ENCODE results near the gene MRM2.

The MRM2 gene

DNA sequence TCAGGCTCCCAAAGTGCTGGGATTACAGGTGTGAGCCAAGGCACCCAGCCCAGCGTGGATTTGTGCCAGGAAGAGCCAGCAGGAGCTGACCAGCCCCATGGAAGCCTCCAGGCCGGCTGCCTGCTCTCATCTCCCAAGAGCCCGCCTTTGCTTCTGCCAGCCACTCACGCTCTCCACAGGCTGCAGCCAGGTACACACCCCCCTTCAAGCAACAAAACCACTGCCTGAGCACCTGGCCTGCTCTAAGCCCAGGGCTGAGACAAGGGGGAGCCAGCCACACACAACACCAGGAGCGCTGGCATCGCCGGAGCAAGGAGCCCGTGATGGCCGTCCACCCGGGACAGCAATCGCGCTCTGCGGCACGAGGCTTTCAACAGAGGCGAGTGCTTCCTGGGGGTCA lies 43.8 kb downstream of the MRM2 start:
- DNase-seq (ENCODE audit: low read depth, low spot score) = no peak
- no peak overlapping the region for H3K4me3 ChIP-seq (ENCODE audit: low read length)

DNA sequence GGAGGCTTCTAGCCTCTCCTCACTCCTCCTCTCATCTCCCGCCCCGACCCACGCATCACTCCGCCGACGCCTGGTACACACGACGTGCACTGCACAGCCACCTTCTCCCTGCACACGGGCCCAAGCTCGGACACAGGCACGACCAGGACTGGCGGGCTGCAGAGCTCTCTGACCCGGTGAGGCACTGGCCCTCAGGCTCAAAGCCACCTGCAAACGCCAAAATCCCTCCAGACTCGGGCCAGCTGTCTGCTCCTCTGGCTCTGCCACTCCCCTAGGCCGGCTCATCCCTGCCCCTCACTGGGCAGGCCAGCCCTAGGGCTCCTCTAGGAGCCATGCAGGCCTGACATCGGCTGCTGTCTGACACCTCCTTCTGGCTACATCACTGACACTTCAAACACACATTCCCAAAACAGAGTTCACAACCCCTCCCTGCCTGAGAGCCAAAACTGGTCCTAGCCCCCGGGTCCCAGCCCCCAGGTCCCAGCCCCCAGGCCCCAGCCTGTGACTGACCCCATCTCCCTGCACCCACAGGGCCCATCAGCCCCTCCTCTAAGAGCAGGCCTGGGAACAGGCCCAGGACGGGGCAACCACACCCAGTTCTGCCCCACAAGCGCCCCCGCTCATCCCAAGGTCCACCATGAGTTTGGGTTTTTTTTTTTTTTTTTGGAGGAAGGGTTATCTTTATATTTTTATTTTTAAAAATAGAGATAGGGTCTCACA lies 44.4 kb downstream of the MRM2 start:
- no peak overlapping the region for H3K4me3 ChIP-seq (ENCODE audit: low read length)
- no peak for DNase-seq (ENCODE audit: low read depth, low spot score)

DNA sequence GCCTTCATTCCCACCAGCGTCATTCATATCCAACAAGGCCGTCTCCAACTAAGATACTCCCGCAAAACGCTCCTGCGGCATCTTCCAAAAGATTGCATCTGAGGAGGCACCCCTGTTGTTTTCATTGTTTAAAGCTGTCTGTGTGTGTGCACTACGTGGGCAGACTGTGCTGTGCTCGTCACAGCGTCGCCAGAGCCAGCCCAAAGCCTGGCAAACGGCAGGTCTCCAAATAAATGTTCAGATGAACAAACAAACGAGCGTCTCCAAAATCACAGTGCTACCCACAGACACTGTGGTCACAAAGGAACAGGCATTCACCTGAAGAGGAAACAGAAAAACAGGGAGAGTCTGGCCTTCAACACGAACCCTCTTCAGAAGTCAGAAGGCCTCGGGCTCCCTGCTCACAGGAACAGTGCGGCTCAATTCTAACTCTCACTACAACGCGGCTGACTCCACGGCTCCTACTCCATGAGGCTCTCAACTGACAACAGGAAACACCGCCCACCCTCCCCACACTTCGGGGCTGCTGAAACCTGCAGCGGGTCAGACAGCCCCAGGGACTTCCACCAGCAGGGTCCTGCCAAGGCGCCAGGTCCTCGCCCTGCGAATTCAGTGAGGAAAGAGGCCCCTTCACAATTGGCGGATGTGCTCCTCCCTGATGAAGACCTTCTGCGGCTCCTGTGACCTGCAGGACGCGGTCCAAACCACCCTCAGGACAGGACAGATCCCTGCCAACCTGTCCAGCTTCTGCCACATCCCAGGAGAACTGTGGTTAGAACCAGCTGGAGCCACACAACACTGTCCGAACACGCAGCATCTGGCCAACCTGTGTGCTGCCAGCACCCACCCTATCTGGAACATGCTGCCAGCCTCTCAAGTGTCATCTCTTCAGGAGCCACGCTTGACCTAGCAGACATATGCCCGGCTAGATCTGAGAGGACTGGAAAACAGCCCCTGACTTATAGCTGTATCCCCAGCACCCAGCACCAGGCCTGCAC lies 45.3 kb downstream of the MRM2 start:
- no peak overlapping the region for H3K4me3 ChIP-seq (ENCODE audit: low read length)
- DNase-seq (ENCODE audit: low read depth, low spot score) = no peak

DNA sequence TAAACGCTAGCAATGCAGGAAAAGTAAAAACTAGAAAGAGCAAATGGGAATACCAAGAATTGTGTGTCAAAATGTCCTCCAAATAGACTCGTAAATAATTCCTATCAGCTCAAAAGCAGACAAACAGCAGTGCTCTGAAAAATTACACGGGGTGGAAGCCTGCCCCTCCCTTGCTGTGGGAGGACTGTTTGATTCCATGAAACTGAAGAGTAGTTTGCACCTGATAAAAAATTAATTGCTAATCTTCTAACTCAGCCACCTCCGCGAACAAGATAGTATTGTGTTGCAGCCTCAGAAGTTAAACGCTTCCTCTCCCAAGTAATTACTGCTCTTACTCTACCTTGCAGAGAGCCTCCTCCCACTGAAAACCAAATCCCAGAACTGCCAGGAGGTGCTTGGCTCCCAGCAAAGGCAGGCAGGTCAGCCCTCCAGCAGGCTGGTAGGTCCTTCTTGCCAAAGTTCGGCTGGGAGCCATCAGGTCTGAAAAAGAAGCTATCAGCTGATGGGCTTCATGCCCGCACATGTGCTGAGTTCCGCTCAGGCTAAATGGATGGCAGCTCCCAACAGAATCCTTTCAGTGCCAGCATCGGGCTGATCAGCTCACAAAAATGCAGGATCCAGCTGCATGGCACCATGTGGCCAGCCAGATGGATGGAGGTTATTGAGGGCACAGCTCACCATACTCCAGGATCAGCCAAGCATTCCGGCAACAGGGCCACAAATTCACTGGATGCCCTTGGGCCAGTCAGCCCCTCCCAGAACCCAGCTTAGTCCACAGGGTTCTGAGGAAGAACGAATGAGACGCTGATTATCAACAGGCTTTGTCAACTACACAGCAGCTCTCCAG lies 46.4 kb downstream of the MRM2 start:
- DNase-seq (ENCODE audit: low read depth, low spot score) = no peak
- H3K4me3 ChIP-seq (ENCODE audit: low read length) = no peak overlapping the region

DNA sequence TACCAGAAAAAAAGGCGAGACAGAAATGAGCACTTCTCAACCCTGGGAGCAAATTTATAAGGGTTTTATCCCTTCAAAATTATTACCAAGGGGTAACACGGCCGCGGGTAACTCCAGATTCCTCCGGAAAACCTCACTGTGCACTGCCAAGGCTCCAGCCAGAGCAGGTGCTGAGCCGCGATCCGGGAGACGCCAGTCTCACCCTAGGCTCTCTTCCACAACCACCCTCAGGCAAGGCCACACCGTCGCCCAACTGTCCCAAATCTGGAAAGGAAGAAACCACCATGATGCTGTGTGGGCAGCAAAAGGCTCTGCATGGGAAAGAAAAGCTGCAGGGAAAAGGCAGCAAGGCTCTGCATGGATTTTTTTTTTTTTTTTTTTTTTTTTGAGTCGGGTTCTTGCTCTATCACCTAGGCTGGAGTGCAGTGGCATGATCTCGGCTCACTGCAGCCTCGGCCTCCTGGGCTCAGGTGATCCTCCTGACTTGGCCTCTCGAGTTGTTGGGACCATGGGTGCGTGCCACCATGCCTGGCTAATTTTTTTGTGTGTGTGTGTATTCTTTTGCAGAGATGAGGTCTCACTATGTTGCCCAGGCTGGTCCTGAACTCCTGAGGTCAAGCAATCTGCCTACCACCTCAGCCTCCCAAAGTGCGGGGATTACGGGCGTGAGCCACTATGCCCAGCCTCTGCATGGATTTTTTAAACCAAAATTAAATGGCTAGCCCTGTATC lies 48.3 kb downstream of the MRM2 start:
- no peak for DNase-seq (ENCODE audit: low read depth, low spot score)

DNA sequence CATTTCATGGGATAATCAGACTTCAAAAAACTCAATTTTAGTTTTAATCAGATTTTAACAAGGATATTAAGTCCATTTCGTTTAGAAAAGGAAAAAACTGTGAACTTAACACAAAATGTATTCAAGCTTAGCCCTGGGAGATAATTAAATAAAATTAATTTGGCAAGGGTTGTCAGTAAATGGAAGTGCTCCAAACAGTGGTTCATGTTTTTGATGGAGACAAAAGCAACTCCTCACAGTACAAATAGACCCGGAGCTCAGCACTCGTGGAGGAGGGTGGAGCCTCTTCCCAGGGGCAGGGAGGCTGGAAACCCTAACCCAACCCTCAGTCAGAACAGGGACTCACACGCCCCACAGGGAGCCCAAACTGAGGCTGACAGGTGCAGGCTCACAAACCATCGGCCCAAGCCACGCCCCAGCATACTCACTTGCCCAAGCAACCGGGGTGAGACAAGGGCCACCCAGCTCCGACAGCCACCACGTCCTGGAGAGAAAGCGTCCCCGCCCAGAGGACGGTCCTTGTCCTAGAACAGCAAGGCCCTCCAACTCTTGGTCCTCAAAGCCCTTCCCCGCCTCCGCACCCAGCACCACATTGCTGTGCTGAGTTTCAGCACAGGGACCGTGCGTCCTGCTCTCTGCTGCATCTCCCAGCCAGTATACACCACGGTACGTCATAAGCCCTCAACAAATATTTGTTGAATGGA lies 49.0 kb downstream of the MRM2 start:
- DNase-seq (ENCODE audit: low read depth, low spot score) = no peak
- H3K4me3 ChIP-seq (ENCODE audit: low read length) = no peak overlapping the region

More for the DNA sequence above, 48.3 kb downstream of the MRM2 start:
- no peak overlapping the region for H3K4me3 ChIP-seq (ENCODE audit: low read length)

DNA sequence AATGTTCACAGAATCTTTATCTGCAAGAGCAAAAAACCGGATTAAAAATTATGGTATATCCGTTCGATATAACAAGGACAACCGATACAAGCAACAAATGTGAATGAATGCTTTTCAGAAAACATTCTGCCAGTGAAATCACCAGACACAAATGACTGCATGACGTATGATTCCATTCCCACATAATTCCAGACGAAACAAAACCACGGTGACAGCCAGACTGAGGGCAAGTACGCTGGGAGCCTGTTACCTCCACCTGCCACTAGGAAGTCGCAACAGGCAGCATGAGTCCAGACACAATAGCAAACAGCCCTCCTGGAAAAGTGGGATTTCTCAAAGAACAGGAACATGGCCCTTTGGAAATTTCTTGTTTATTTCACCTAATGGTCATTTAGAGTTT lies 51.0 kb downstream of the MRM2 start:
- DNase-seq (ENCODE audit: low read depth, low spot score) = no peak
- H3K4me3 ChIP-seq (ENCODE audit: low read length) = no peak overlapping the region

DNA sequence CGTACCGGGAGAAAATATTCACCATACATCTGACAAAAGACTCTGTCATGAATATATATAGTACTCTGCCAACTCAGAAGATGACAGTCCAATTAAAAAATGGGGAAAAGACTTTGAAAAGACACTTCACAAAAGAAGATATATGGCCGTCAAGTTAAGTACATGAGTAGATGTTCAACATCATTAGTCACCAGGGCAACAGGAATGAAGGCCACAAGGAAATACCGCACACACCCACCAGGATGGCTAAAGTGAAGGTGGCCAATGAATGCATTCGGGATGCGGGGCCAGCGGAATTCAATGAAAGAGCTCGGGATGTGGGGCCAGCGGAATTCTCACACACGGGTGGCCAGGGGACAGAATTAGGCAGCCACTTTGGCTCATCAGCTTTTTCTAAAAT lies 51.5 kb downstream of the MRM2 start:
- no peak overlapping the region for H3K4me3 ChIP-seq (ENCODE audit: low read length)
- no peak for DNase-seq (ENCODE audit: low read depth, low spot score)

DNA sequence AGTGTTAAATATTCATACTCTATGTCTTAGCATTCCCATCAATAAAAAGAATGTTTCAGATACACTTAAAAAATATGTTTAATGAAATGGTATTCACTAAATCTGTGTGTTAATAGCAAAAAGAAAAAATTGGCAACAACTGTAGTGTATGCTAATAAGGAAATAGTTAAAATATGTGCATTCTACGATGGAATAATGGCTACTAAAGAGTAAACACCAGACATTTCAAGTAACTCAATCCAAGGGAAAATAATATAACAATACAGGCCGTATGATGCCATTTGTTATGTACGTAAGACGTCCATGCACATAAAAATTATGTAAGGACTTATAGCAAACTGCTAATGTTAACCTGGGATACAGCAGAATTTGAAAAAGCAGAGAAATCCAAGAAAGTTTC lies 55.8 kb downstream of the MRM2 start:
- DNase-seq (ENCODE audit: low read depth, low spot score) = no peak
- no peak overlapping the region for H3K4me3 ChIP-seq (ENCODE audit: low read length)

DNA sequence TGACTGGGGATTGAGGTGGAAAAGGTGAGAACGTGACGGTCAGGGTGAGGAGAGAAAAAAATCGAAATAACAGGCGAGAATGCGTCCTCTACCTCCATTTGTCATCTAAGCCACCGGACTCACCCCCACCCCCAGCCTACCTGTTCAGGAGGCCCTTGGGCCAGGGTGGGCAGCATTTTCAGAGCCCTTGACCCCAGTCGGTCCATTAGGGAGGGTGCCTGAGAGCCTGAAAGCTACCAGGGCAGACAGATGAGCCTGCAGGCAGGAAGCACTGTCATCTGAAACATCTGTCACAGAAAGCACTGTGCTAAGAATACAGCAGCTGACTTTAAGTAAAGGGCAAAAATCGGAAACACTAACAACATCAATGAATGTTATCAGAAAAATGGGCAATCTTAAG lies 56.3 kb downstream of the MRM2 start:
- no peak overlapping the region for H3K4me3 ChIP-seq (ENCODE audit: low read length)
- DNase-seq (ENCODE audit: low read depth, low spot score) = no peak

All from Jurkat, Clone E6-1 (cell line).